PFSK-1 (cell line): ENCODE data around the gene F5.

Experiments
- FOXP2 ChIP-seq: optimal IDR thresholded peaks from 2 replicates; pipeline ENCODE3; 2011; ENCODE audit warnings: borderline replicate concordance, control low read depth, inconsistent platforms; ENCODE audit not compliant: insufficient read depth; ENCODE audit errors: extremely low read length, extremely low read depth
- POLR2AphosphoS5 ChIP-seq: IDR thresholded peaks from 2 replicates; pipeline ENCODE4 v1.6.1; 2012; ENCODE audit warnings: low read depth, mild to moderate bottlenecking, control low read depth, low read length, moderate library complexity
- SIN3A ChIP-seq: IDR thresholded peaks from 2 replicates; pipeline ENCODE4 v1.6.1; 2012; ENCODE audit warnings: mild to moderate bottlenecking, low read length, moderate library complexity, borderline replicate concordance; ENCODE audit not compliant: insufficient read depth
- TAF1 ChIP-seq: IDR thresholded peaks from 2 replicates; pipeline ENCODE4 v1.6.1; 2012; ENCODE audit warnings: low read length, control low read depth, borderline replicate concordance; ENCODE audit not compliant: insufficient read depth
- TF ChIP-seq, protein P1 (sequence below), 2 experiments: IDR thresholded peaks; 2 replicates each; pipeline versions ENCODE4 v1.6.1 to v1.8.0; 2011 to 2012; ENCODE audit warnings: low read depth in 2 of 2, low read length in 2 of 2, control low read depth in 1 of 2, inconsistent platforms in 1 of 2, mild to moderate bottlenecking in 1 of 2, moderate library complexity in 1 of 2; ENCODE audit not compliant: insufficient read depth in 1 of 2

Gene F5

DNA sequence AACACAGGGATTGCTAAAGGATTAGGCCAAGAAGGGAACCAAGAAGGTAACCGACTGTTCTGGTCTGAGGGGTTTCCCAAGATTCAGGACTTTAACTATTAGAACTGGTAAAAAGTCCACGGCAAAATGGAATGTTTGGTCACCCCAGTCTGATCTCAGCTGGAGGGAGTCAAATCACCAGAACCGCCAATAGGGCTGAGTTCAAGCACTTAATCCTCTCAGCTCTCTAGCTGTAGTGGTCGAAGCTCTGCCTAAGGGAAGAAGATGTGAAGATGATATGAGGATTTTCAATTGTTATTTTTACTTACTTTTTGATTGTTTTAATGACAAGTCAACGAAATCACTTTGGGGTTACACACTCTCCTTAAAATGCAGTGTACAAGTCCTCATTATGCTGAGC is 29.1 kb downstream of the F5 start:
- no peak for TF ChIP-seq POLR2AphosphoS5

- TF ChIP-seq FOXP2 (no peak), SIN3A (no peak), TAF1 (no peak), POLR2AphosphoS5 (no peak)
- TF ChIP-seq, protein P1, sequence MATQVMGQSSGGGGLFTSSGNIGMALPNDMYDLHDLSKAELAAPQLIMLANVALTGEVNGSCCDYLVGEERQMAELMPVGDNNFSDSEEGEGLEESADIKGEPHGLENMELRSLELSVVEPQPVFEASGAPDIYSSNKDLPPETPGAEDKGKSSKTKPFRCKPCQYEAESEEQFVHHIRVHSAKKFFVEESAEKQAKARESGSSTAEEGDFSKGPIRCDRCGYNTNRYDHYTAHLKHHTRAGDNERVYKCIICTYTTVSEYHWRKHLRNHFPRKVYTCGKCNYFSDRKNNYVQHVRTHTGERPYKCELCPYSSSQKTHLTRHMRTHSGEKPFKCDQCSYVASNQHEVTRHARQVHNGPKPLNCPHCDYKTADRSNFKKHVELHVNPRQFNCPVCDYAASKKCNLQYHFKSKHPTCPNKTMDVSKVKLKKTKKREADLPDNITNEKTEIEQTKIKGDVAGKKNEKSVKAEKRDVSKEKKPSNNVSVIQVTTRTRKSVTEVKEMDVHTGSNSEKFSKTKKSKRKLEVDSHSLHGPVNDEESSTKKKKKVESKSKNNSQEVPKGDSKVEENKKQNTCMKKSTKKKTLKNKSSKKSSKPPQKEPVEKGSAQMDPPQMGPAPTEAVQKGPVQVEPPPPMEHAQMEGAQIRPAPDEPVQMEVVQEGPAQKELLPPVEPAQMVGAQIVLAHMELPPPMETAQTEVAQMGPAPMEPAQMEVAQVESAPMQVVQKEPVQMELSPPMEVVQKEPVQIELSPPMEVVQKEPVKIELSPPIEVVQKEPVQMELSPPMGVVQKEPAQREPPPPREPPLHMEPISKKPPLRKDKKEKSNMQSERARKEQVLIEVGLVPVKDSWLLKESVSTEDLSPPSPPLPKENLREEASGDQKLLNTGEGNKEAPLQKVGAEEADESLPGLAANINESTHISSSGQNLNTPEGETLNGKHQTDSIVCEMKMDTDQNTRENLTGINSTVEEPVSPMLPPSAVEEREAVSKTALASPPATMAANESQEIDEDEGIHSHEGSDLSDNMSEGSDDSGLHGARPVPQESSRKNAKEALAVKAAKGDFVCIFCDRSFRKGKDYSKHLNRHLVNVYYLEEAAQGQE (IDR thresholded peaks at IDR 0.05; ENCODE audit: insufficient read depth in 1 of 2, low read depth in 2 of 2, low read length in 2 of 2), result no peak
These were observed 36.0 kb downstream of the F5 start for GRCh38 chr1:169550294-169550693.

DNA sequence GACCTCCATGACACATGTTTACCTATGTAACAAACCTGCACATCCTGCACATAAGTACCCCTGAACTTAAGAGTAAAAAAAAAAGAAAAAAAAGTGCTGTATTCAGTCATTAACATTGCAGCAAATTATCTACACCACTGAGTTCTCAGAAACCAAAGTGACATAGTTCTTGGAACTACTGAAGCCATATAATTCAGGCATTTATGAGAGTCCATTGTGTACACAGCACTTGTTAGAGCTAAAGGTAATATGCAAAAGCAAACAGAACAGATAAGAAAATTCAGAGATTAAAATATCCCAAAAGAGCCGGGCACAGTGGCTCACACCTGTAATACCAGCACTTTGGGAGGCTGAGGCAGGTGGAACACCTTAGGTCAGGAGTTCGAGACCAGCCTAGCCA is 38.0 kb downstream of the F5 start:
- TF ChIP-seq FOXP2 (no peak), TAF1 (no peak), SIN3A (no peak), POLR2AphosphoS5 (no peak)
- TF ChIP-seq, protein P1 (IDR thresholded peaks at IDR 0.05; ENCODE audit: insufficient read depth in 1 of 2, low read depth in 2 of 2, low read length in 2 of 2), result no peak

- no peak for TF ChIP-seq POLR2AphosphoS5
- TF ChIP-seq SIN3A, result no peak
- TF ChIP-seq FOXP2, result no peak
- TF ChIP-seq TAF1, result no peak
- TF ChIP-seq, protein P1 (IDR thresholded peaks at IDR 0.05; ENCODE audit: insufficient read depth in 1 of 2, low read depth in 2 of 2, low read length in 2 of 2), result no peak
These were observed 39.9 kb downstream of the F5 start for GRCh38 chr1:169546087-169546995.

- TF ChIP-seq, protein P1 (IDR thresholded peaks at IDR 0.05; ENCODE audit: insufficient read depth in 1 of 2, low read depth in 2 of 2, low read length in 2 of 2), result no peak
- TF ChIP-seq TAF1 (no peak), FOXP2 (no peak), POLR2AphosphoS5 (no peak), SIN3A (no peak)
These were observed 40.8 kb downstream of the F5 start for GRCh38 chr1:169545472-169545871.
